ENCODE results near the gene NEK1. TPM values are rescaled to one million over a fixed set of nuclear protein-coding genes. Genes with fewer than 3 reads are reported as not detected.

Gene NEK1
- total RNA-seq, 3 donors from 2014 or later = 8.2 to 16.6 (median 10.8) TPM

DNA sequence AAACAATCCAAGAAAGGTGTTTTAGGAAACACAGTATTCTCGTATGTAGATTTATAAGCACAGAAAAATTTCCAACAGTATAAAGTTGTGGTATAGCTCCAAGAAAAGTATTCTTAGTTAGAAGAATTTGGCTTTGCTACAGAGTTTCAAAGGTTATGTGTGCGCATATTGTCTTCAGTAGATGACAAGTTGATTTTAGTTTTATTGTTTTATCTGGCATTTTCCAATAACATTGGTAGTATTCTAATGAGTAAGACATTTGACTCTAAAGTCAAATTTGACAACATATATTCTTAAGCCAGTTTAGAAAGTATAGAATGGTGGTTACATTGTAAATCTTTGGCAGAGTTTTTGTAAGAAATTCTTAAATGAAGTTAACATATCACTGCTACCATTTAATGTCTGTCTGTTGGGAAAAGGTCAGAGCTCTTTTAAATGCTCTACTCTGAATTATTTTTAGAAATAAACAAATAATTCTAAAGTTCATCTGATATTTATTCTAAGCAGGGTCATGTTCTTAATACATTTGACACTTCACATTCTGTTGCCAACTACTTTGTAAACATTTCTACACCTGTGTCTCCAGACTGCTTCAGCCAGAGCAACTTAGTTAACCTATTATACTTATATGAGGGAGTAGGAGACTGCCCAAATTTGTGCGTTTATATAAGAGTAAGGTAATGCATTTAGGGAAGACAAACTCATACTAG, 38.0 kb upstream of the NEK1 start:
- DNase-seq = no peak
- intact Hi-C loops (cut with DNase I, micrococcal nuclease) = no loop called here
- peak; percentile 23 for ATAC-seq
- no peaks in the 10 kb centered on the region for H3K36me3 ChIP-seq (ENCODE audit: low read depth)
- TF ChIP-seq, protein P1, sequence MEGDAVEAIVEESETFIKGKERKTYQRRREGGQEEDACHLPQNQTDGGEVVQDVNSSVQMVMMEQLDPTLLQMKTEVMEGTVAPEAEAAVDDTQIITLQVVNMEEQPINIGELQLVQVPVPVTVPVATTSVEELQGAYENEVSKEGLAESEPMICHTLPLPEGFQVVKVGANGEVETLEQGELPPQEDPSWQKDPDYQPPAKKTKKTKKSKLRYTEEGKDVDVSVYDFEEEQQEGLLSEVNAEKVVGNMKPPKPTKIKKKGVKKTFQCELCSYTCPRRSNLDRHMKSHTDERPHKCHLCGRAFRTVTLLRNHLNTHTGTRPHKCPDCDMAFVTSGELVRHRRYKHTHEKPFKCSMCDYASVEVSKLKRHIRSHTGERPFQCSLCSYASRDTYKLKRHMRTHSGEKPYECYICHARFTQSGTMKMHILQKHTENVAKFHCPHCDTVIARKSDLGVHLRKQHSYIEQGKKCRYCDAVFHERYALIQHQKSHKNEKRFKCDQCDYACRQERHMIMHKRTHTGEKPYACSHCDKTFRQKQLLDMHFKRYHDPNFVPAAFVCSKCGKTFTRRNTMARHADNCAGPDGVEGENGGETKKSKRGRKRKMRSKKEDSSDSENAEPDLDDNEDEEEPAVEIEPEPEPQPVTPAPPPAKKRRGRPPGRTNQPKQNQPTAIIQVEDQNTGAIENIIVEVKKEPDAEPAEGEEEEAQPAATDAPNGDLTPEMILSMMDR (IDR thresholded peaks at IDR 0.05) = no peak
- H3K4me1 ChIP-seq (ENCODE audit: low read depth) = peaks cover 25% of the 10 kb centered on the region
- no peaks in the 10 kb centered on the region for H3K9me3 ChIP-seq
- H3K4me3 ChIP-seq = no peak overlapping the region

GRCh38 chr4:169649545-169650226, 37.3 kb upstream of the NEK1 start:
- no peaks in the 10 kb centered on the region for H3K36me3 ChIP-seq (ENCODE audit: low read depth)
- H3K4me1 ChIP-seq (ENCODE audit: low read depth) = peaks cover 25% of the 10 kb centered on the region
- ATAC-seq = no peak
- H3K9me3 ChIP-seq = no peaks in the 10 kb centered on the region
- TF ChIP-seq, protein P1 (IDR thresholded peaks at IDR 0.05) = no peak
- no peak overlapping the region for H3K4me3 ChIP-seq
- DNase-seq = no peak
- intact Hi-C loops (cut with DNase I, micrococcal nuclease) = no loop called here

GRCh38 chr4:169645627-169646026, 33.2 kb upstream of the NEK1 start:
- H3K36me3 ChIP-seq (ENCODE audit: low read depth) = no peaks in the 10 kb centered on the region
- peak; percentile 77 for ATAC-seq
- no peak for DNase-seq
- H3K9me3 ChIP-seq = no peaks in the 10 kb centered on the region
- intact Hi-C loops (cut with DNase I, micrococcal nuclease) = no loop called here
- peaks cover 23% of the 10 kb centered on the region for H3K4me1 ChIP-seq (ENCODE audit: low read depth)
- no peak overlapping the region for H3K4me3 ChIP-seq
- TF ChIP-seq, protein P1 (IDR thresholded peaks at IDR 0.05) = no peak

DNA sequence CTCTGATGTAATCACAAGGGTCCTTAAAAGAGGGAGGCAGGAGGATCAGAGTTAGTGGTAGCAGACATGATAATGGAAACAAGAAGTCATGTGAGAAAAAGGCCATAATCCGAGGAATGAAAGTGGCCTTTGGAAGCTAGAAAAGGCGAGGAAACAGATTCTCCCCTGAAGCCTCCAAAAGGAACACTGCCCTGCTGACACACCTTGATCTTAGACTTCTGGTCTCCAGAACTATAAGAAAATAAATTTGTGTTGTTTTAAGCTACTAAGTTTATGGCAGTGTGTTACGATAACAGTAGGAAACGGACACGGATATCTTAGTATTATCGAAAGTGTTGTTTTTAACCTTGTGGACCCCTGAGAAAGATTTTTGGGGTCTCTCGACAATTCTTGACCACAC, 32.4 kb upstream of the NEK1 start:
- intact Hi-C loops (cut with DNase I, micrococcal nuclease) = no loop called here
- H3K4me1 ChIP-seq (ENCODE audit: low read depth) = peaks cover 15% of the 10 kb centered on the region
- H3K4me3 ChIP-seq = no peak overlapping the region
- ATAC-seq (peak; percentile 77), DNase-seq (no peak)
- no peaks in the 10 kb centered on the region for H3K9me3 ChIP-seq
- no peaks in the 10 kb centered on the region for H3K36me3 ChIP-seq (ENCODE audit: low read depth)
- TF ChIP-seq, protein P1 (IDR thresholded peaks at IDR 0.05) = no peak

DNA sequence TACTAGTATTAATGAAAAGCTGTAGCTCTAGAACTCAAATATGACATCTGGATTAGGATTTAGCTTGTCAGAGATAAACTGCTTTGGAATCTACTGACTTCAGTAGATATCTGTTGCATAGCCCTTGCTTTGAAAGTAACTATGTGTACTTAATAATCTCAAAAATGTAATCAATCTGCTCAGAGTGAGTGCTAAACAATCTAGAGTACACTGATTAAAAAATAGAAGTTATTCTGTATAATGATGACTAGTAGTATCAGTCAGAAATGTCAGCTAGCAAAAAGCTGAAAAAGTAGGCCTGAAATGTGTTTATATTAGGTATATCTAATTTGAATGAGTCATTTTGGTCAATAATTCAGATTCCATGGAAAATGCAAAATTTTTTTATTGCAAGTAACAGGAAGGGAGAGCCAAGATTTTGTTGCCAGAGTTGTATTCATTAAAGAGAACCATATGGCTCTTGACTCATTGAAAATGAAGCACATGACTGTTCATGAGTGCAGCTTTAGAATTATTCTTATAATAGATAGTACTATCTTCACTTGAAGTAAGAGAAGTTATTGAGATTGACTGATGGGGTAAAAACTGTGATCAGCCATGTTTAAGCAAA, 28.0 kb upstream of the NEK1 start:
- no peaks in the 10 kb centered on the region for H3K36me3 ChIP-seq (ENCODE audit: low read depth)
- TF ChIP-seq, protein P1 (IDR thresholded peaks at IDR 0.05) = no peak
- ATAC-seq = no peak
- intact Hi-C loops (cut with DNase I, micrococcal nuclease) = no loop called here
- no peak for DNase-seq
- H3K4me1 ChIP-seq (ENCODE audit: low read depth) = peaks cover 5% of the 10 kb centered on the region
- H3K4me3 ChIP-seq = no peak overlapping the region
- no peaks in the 10 kb centered on the region for H3K9me3 ChIP-seq
